ENCODE measurements around the gene TPM4.

- no peak for TF ChIP-seq CTCF (IDR thresholded peaks at IDR 0.05)
- TF ChIP-seq EZH2 (IDR thresholded peaks at IDR 0.05), result no peak
Measured at GRCh38 chr19:16085115-16085514, 8.8 kb downstream of the TPM4 start.
